HUES48 (cell line): ENCODE data around the gene LINGO4.

Experiments used
- H3K27ac ChIP-seq: one replicate; pipeline ENCODE4 v1.7.0; 2013; ENCODE audit warnings: low read depth, low read length, inconsistent platforms
- H3K27me3 ChIP-seq: 2 replicates; pipeline ENCODE4 v1.6.1; 2013; ENCODE audit warnings: mild to moderate bottlenecking, low read length; ENCODE audit not compliant: control insufficient read depth, insufficient read depth
- H3K36me3 ChIP-seq: 2 replicates; pipeline ENCODE4 v1.6.1; 2013; ENCODE audit warnings: low read length; ENCODE audit not compliant: control insufficient read depth, insufficient read depth
- H3K4me1 ChIP-seq: 2 replicates; pipeline ENCODE4 v1.6.1; 2013; ENCODE audit warnings: mild to moderate bottlenecking, low read length; ENCODE audit not compliant: control insufficient read depth, insufficient read depth
- H3K4me3 ChIP-seq: 2 replicates; pipeline ENCODE4 v1.5.1; 2013; ENCODE audit warnings: mild to moderate bottlenecking, low read depth, low read length
- H3K9ac ChIP-seq: 2 replicates; pipeline ENCODE4 v1.6.1; 2013; ENCODE audit warnings: mild to moderate bottlenecking, low read depth, low read length, moderate library complexity
- H3K9me3 ChIP-seq: 2 replicates; pipeline ENCODE4 v1.6.1; 2013; ENCODE audit warnings: low read length; ENCODE audit not compliant: control insufficient read depth, insufficient read depth

LINGO4 gene

GRCh38 chr1:151833172-151833900 is 28.1 kb upstream of the LINGO4 start:
- H3K9ac ChIP-seq: no peak overlapping the region
- H3K27ac ChIP-seq: no peak overlapping the region
- H3K4me3 ChIP-seq: no peak overlapping the region
- H3K9me3 ChIP-seq: no peaks in the 10 kb centered on the region
- peaks cover 30% of the 10 kb centered on the region for H3K4me1 ChIP-seq
- no peaks in the 10 kb centered on the region for H3K36me3 ChIP-seq
- H3K27me3 ChIP-seq: peaks cover 18% of the 10 kb centered on the region

- Histone ChIP-seq H3K4me1 (peaks cover 24% of the 10 kb centered on the region), H3K9ac (no peak overlapping the region), H3K4me3 (no peak overlapping the region), H3K9me3 (no peaks in the 10 kb centered on the region), H3K36me3 (no peaks in the 10 kb centered on the region), H3K27me3 (peaks cover 9% of the 10 kb centered on the region), H3K27ac (no peak overlapping the region)
Observed at GRCh38 chr1:151832318-151832980, 27.2 kb upstream of the LINGO4 start.

GRCh38 chr1:151831605-151832004 is 26.4 kb upstream of the LINGO4 start, which contains the start of gene RORC:
RORC (minus strand) TSS chr1:151831802; CDS start chr1:151831764, 38 bp downstream.
- peaks cover 17% of the 10 kb centered on the region for H3K4me1 ChIP-seq
- H3K27me3 ChIP-seq: peaks cover under 1% of the 10 kb centered on the region; the same call in 1 of the 2 replicates
- no peak within 1 kb of the TSS for H3K27ac ChIP-seq
- H3K9me3 ChIP-seq: no peaks in the 10 kb centered on the region
- H3K9ac ChIP-seq: no peak within 1 kb of the TSS
- H3K36me3 ChIP-seq: no peaks in the 10 kb centered on the region
- no peak within 1 kb of the TSS for H3K4me3 ChIP-seq

GRCh38 chr1:151831256-151831591 is 26.0 kb upstream of the LINGO4 start:
- H3K9me3 ChIP-seq: no peaks in the 10 kb centered on the region
- no peaks in the 10 kb centered on the region for H3K27me3 ChIP-seq
- H3K9ac ChIP-seq: no peak overlapping the region
- no peak overlapping the region for H3K27ac ChIP-seq
- H3K36me3 ChIP-seq: no peaks in the 10 kb centered on the region
- H3K4me3 ChIP-seq: no peak overlapping the region
- H3K4me1 ChIP-seq: peaks cover 20% of the 10 kb centered on the region

GRCh38 chr1:151830055-151830454 is 24.8 kb upstream of the LINGO4 start:
- Histone ChIP-seq H3K36me3 (no peaks in the 10 kb centered on the region), H3K27me3 (no peaks in the 10 kb centered on the region), H3K9me3 (no peaks in the 10 kb centered on the region), H3K9ac (no peak overlapping the region), H3K27ac (no peak overlapping the region), H3K4me3 (no peak overlapping the region), H3K4me1 (peaks cover 29% of the 10 kb centered on the region)

- H3K36me3 ChIP-seq: no peaks in the 10 kb centered on the region
- H3K9ac ChIP-seq: no peak overlapping the region
- H3K9me3 ChIP-seq: no peaks in the 10 kb centered on the region
- no peak overlapping the region for H3K27ac ChIP-seq
- H3K4me1 ChIP-seq: peaks cover 29% of the 10 kb centered on the region
- H3K4me3 ChIP-seq: peak overlapping the region; percentile 45
- H3K27me3 ChIP-seq: no peaks in the 10 kb centered on the region
Observed at GRCh38 chr1:151829352-151830046, 24.3 kb upstream of the LINGO4 start.

GRCh38 chr1:151828921-151829320 is 23.7 kb upstream of the LINGO4 start:
- H3K27ac ChIP-seq: no peak overlapping the region
- no peaks in the 10 kb centered on the region for H3K9me3 ChIP-seq

GRCh38 chr1:151827853-151828252 is 22.6 kb upstream of the LINGO4 start:
- Histone ChIP-seq H3K4me1 (peaks cover 29% of the 10 kb centered on the region), H3K36me3 (no peaks in the 10 kb centered on the region), H3K27ac (no peak overlapping the region), H3K27me3 (no peaks in the 10 kb centered on the region), H3K9me3 (no peaks in the 10 kb centered on the region), H3K4me3 (no peak overlapping the region), H3K9ac (no peak overlapping the region)

More at GRCh38 chr1:151828921-151829320, 23.7 kb upstream of the LINGO4 start:
- Histone ChIP-seq H3K4me1 (peaks cover 29% of the 10 kb centered on the region), H3K4me3 (peak overlapping the region; percentile 45), H3K36me3 (no peaks in the 10 kb centered on the region), H3K9ac (no peak overlapping the region), H3K27me3 (no peaks in the 10 kb centered on the region)

- H3K27me3 ChIP-seq: 0 out of 2 replicates have a peak, but pooled peaks cover 3% of the 10 kb centered on the region
Observed at GRCh38 chr1:151825751-151826660, 20.8 kb upstream of the LINGO4 start.

GRCh38 chr1:151825204-151825603 is 20.0 kb upstream of the LINGO4 start:
- no peak overlapping the region for H3K27ac ChIP-seq
- H3K4me1 ChIP-seq: peaks cover 27% of the 10 kb centered on the region
- H3K9me3 ChIP-seq: no peaks in the 10 kb centered on the region
- no peak overlapping the region for H3K4me3 ChIP-seq
- H3K27me3 ChIP-seq: 0 out of 2 replicates have a peak, but pooled peaks cover 3% of the 10 kb centered on the region
- H3K36me3 ChIP-seq: no peaks in the 10 kb centered on the region
- no peak overlapping the region for H3K9ac ChIP-seq

More at GRCh38 chr1:151825751-151826660, 20.8 kb upstream of the LINGO4 start:
- no peaks in the 10 kb centered on the region for H3K36me3 ChIP-seq
- H3K9me3 ChIP-seq: no peaks in the 10 kb centered on the region
- peaks cover 30% of the 10 kb centered on the region for H3K4me1 ChIP-seq
- no peak overlapping the region for H3K9ac ChIP-seq
- H3K27ac ChIP-seq: no peak overlapping the region
- no peak overlapping the region for H3K4me3 ChIP-seq
